Esophagus squamous epithelium (tissue), 5 donors: ENCODE data around the gene JPH2. TPM values are rescaled to one million over a fixed set of nuclear protein-coding genes. Genes with fewer than 3 reads are reported as not detected.

Source experiments
- DNase-seq: peaks from one replicate; lab custom pipeline; 2025; lab: John Stamatoyannopoulos, UW
- H3K27ac ChIP-seq, 4 donors: fragments of 200-600 bp; sonication (generic); one replicate each; pipeline ENCODE4 v1.5.1; 2016 to 2019; ENCODE audit warnings: mild to moderate bottlenecking in 1 of 4
- H3K27me3 ChIP-seq, 4 donors: fragments of 200-600 bp; sonication (generic); 1 replicate in 3 of 4; 2 replicates in 1 of 4; pipeline versions ENCODE4 v1.5.1 to v1.6.0; 2017 to 2021; ENCODE audit warnings: antibody characterized with exemption in 1 of 4
- H3K36me3 ChIP-seq, 3 donors: fragments of 200-600 bp; sonication (generic); one replicate each; pipeline ENCODE4 v1.5.1; 2016 to 2019
- H3K4me1 ChIP-seq, 3 donors: fragments of 200-600 bp; sonication (generic); one replicate each; pipeline ENCODE4 v1.5.1; 2017 to 2019
- H3K4me3 ChIP-seq, 4 donors: fragments of 200-600 bp; sonication (generic); 1 replicate in 3 of 4; 2 replicates in 1 of 4; pipeline ENCODE4 v1.5.1; 2016 to 2019; ENCODE audit warnings: mild to moderate bottlenecking in 2 of 4, moderate library complexity in 1 of 4
- H3K9me3 ChIP-seq, 3 donors: fragments of 200-600 bp; sonication (generic); one replicate each; pipeline ENCODE4 v1.5.1; 2016 to 2019
- POLR2A ChIP-seq, 4 donors: fragments of 450-650 bp; IDR thresholded peaks; one replicate each; pipeline ENCODE4 v1.6.1; 2017; ENCODE audit warnings: antibody characterized with exemption in 4 of 4, mild to moderate bottlenecking in 4 of 4, moderate library complexity in 3 of 4
- WGBS, 2 donors: methylation state at CpG; one replicate each; pipeline ENCODE4 v1.1.5; 2018; 5-methylcytosine and 5-hydroxymethylcytosine counted together
- intact Hi-C: fragments of 100-400 bp; cut with DNase I; formaldehyde crosslinking; loops from one replicate; pipeline ENCODE4 v1.15.0; 2022
- total RNA-seq, 4 donors: library from RNA; depleted of rRNA; stranded (reverse); fragments of >200 nt; gene quantifications; one replicate each; pipeline ENCODE4 v1.1.0, GENCODE V29; 2016
- TF ChIP-seq, protein P1 (sequence below), 6 experiments: fragments of 450-650 bp in 4 of 6; fragments of 200-600 bp in 2 of 6; sonication (generic) in 2 of 6; IDR thresholded peaks; one replicate each; pipeline ENCODE4 v1.5.1; 2016 to 2019; ENCODE audit warnings: antibody characterized with exemption in 6 of 6, mild to moderate bottlenecking in 4 of 6, moderate library complexity in 4 of 6
- donor health status: DM: yes; HTN: yes; CAD: no.

The JPH2 gene
- total RNA-seq, 4 donors from 2014 or later = 2.4 to 32.0 (median 6.8) TPM

DNA sequence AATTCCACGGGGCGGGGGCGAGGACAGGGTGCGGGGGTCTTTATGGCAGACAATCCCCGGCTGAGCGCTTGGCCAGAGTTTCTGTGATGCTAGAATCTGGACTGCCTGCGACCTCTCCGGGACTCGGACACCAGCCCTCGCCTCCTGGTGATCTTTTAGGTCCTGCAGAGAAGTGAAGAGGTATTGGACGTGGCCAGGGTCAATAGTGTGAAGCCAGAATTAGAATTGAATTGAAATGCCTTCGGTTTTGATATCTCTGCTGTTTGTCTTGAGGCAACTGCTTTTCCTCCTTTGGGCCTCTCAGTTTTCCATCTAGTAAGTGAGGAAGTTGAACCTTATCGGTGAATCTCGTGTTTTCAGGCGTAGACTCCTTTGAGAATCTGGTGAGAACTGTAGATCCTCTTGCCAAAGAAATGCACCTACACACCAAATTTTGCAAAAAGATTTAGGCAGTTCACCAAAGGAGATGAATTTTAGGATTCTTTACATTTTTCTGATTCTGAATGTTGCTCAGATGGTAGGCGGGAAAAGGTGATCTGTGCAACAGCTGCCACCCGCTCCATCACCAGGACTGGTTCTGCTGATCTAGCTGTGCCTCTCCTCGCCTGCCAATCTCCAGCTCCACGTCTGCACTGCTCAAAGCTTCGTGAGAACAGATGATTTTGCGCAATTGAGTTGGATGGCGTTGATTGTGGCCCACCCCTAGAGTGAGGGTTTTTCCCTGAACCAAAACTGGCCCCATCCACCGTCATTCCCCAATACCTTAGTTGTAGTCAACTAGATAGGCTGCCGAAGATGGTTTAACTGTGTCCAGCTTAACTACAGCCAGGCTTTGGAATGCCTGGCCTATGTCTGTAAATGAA lies 24.4 kb upstream of the JPH2 start:
- no peak for DNase-seq
- H3K4me3 ChIP-seq = peak overlapping the region; percentile 76 to 98 (median 91)
- peaks cover 0 to 10% (median 0%) of the 10 kb centered on the region in 3 donors for H3K36me3 ChIP-seq
- peak overlapping the region; percentile 97 to 100 (median 99) for H3K27ac ChIP-seq
- H3K4me1 ChIP-seq = peaks cover 7 to 56% (median 24%) of the 10 kb centered on the region in 3 donors
- 10% methylated on average over 11 to 24 of the region's 24 CpGs for WGBS, 2 donors
- H3K27me3 ChIP-seq = no peaks in the 10 kb centered on the region
- no peaks in the 10 kb centered on the region for H3K9me3 ChIP-seq
- intact Hi-C loops = loop anchor here (10.0 kb wide), 2 partner anchors 253 to 403 kb away; no protein-coding TSS in a partner anchor
- TF ChIP-seq, protein P1, sequence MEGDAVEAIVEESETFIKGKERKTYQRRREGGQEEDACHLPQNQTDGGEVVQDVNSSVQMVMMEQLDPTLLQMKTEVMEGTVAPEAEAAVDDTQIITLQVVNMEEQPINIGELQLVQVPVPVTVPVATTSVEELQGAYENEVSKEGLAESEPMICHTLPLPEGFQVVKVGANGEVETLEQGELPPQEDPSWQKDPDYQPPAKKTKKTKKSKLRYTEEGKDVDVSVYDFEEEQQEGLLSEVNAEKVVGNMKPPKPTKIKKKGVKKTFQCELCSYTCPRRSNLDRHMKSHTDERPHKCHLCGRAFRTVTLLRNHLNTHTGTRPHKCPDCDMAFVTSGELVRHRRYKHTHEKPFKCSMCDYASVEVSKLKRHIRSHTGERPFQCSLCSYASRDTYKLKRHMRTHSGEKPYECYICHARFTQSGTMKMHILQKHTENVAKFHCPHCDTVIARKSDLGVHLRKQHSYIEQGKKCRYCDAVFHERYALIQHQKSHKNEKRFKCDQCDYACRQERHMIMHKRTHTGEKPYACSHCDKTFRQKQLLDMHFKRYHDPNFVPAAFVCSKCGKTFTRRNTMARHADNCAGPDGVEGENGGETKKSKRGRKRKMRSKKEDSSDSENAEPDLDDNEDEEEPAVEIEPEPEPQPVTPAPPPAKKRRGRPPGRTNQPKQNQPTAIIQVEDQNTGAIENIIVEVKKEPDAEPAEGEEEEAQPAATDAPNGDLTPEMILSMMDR (IDR thresholded peaks at IDR 0.05) = peak in 1 of 6 experiments; percentile 0
- no peak for TF ChIP-seq POLR2A (IDR thresholded peaks at IDR 0.05)

DNA sequence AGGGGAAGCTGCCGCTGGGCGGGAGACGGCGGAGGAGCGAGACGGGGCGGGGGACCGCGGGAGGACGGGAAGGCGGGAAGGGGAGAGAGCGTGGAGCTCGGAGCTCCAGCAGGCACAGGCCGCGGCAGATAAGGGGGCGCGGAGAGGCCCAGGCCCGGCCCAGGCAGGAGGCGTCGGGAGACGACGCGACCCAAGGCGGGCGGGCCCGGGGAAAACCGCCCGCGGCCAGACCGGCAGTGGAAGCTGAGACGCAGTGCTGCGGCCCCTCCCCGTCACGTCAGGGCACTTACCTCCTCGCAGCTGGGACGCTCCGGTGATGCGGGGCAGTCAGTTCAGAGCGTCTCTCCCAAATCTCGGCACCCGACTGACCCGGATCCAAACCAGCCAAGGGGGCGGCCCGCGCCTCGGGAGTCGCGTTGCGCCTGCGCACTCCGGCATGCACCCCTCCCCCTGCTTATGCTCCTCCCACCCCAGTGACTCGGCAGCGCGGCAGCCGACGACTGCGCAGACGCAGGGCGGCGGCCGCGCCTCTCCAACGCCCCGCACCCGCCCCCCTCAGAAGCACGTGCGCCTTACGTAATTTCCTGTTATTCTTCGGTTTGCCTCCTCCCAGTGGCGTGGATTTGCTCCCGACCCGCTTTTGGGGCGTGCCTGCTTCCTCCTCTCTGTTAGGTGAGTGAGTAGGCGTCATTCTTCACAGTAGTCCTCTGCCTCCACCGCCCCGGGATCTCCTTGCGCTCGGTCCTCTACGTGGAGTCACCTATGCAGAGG lies 23.6 kb upstream of the JPH2 start, which contains the start of gene OSER1:
TSS of gene OSER1 (minus strand) at position 366 of the 771 bp plus-strand sequence. CDS start 3,814 bp downstream, outside the sequence.
- peak in 3 of 4 donors; percentile 92 to 98 (median 94) for TF ChIP-seq POLR2A (IDR thresholded peaks at IDR 0.05)
- TF ChIP-seq, protein P1 (IDR thresholded peaks at IDR 0.05) = peak in 2 of 6 experiments; percentile 24 to 25

DNA sequence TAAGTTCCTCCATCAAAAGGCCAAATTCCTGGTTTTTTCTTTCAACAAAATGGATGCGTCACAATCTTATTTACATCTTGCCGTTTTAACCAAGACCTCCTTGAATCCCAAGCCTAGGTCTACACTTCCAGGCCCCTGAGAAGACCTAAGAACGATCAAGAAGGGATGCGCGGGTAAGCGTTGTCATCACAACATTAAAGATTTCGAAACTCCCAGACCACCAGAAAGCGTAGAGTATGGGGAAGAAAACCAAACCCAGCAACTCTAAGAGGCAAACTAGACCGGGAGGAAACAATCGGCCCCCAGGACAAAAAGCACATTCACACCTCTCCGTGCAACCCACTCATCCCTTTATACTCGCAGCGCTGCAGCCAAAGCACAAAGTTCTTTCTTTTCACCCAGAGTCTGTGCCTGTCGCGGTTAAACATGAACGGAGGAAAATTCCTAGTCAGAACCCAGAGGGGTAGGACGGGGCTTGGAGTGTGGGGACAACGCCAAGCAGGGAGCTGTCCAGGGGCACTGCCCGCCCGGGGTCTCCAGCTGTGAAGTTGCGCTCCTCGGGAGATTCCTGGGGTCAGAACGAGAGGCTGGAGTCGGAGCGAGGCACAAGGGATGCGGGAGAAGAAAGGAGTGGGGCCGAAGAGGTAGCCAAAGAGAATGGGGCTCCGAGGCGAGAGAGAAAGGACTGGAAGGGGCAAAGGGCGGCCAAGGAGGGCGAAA lies 22.9 kb upstream of the JPH2 start:
- no peaks in the 10 kb centered on the region for H3K27me3 ChIP-seq
- H3K36me3 ChIP-seq = peaks cover 0 to 18% (median 0%) of the 10 kb centered on the region in 3 donors
- H3K27ac ChIP-seq = peak overlapping the region; percentile 97 to 100 (median 100)
- DNase-seq = no peak
- H3K9me3 ChIP-seq = no peaks in the 10 kb centered on the region
- intact Hi-C loops = loop anchor here (10.0 kb wide), 2 partner anchors 255 to 405 kb away; no protein-coding TSS in a partner anchor
- TF ChIP-seq, protein P1 (IDR thresholded peaks at IDR 0.05) = no peak
- TF ChIP-seq POLR2A (IDR thresholded peaks at IDR 0.05) = no peak
- peak overlapping the region; percentile 76 to 98 (median 91) for H3K4me3 ChIP-seq
- WGBS, 2 donors = 0 to 1% methylated on average over 31 of the region's 31 CpGs
- peaks cover 7 to 72% (median 30%) of the 10 kb centered on the region in 3 donors for H3K4me1 ChIP-seq

More for the DNA sequence above, 23.6 kb upstream of the JPH2 start, which contains the start of gene OSER1:
- Histone ChIP-seq H3K27me3 (no peaks in the 10 kb centered on the region), H3K9me3 (no peaks in the 10 kb centered on the region), H3K4me1 (peaks cover 7 to 64% (median 24%) of the 10 kb centered on the region in 3 donors), H3K36me3 (peaks cover 0 to 11% (median 0%) of the 10 kb centered on the region in 3 donors), H3K4me3 (peak within 1 kb of the TSS; percentile 76 to 98 (median 91)), H3K27ac (peak within 1 kb of the TSS; percentile 97 to 100 (median 100))
- intact Hi-C loops = loop anchor here (10.0 kb wide), 2 partner anchors 254 to 404 kb away; no protein-coding TSS in a partner anchor
- DNase-seq = peak; percentile 90
- 0% methylated on average over 30 of the region's 79 CpGs for WGBS, 2 donors

DNA sequence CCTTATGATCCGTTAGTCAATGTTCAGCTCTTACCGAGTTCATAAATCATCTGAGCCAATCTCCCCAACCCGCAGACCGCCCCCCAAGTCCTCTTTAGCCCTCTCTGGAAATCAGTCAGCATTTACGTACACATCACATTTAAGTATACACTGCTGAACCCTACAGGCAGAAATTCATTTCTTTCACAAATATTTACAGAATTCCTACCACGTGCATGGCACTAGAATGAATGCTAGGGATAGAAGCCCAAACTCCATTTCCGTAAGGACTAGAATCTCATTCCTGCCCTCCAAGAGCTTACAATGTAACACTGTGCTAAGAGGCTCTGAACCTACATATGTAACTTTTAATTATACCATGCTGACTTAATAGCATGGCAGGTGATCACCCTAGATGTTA lies 21.8 kb upstream of the JPH2 start:
- H3K27ac ChIP-seq = peak overlapping the region; percentile 97 to 100 (median 100)

More for the DNA sequence above, 21.8 kb upstream of the JPH2 start:
- intact Hi-C loops = no loop called here
- DNase-seq = no peak
- no peaks in the 10 kb centered on the region for H3K9me3 ChIP-seq
- peaks cover 12 to 83% (median 39%) of the 10 kb centered on the region in 3 donors for H3K4me1 ChIP-seq
- peaks cover 0 to 22% (median 0%) of the 10 kb centered on the region in 3 donors for H3K36me3 ChIP-seq
- H3K27me3 ChIP-seq = no peaks in the 10 kb centered on the region
- WGBS, 2 donors = 20 to 23% methylated on average over 7 of the region's 7 CpGs
- TF ChIP-seq POLR2A (IDR thresholded peaks at IDR 0.05) = no peak
- TF ChIP-seq, protein P1 (IDR thresholded peaks at IDR 0.05) = peak in 1 of 6 experiments; percentile 3
- H3K4me3 ChIP-seq = peak overlapping the region; percentile 76 to 98 (median 91)
